Keratinocyte (primary cell): Measurements from ENCODE around the gene POLD2. TPM values are rescaled to one million over a fixed set of nuclear protein-coding genes. Genes with fewer than 3 reads are reported as not detected.

Source experiments
- DNase-seq: peaks from one replicate; pipeline ENCODE4 v3.0.0-alpha.2; 2011; ENCODE audit warnings: low read depth, missing footprints, low spot score
- FAIRE-seq: peaks from 2 replicates; lab custom pipeline; 2011; peaks lifted over from hg19 to GRCh38; lab: Jason Lieb, UNC
- H2AFZ ChIP-seq: 2 replicates; pipeline ENCODE4 v1.6.0; 2012; ENCODE audit warnings: low read length, control low read depth, inconsistent platforms; ENCODE audit not compliant: control insufficient read depth
- H3K27ac ChIP-seq: 2 replicates; pipeline ENCODE4 v1.5.1; 2011; ENCODE audit warnings: low read length; ENCODE audit not compliant: control insufficient read depth, insufficient read depth
- H3K27me3 ChIP-seq: 3 replicates; pipeline ENCODE4 v1.6.0; 2011; ENCODE audit warnings: low read length; ENCODE audit not compliant: control insufficient read depth, insufficient read depth; ENCODE audit errors: extremely low read depth
- H3K36me3 ChIP-seq, 2 experiments: 2 replicates in 1 of 2; 3 replicates in 1 of 2; pipeline ENCODE4 v1.5.1; 2011; ENCODE audit warnings: low read length in 2 of 2, mild to moderate bottlenecking in 1 of 2; ENCODE audit not compliant: control insufficient read depth in 2 of 2, insufficient read depth in 2 of 2; ENCODE audit errors: extremely low read depth in 1 of 2
- H3K4me1 ChIP-seq: 3 replicates; pipeline ENCODE4 v1.5.1; 2011; ENCODE audit warnings: low read length; ENCODE audit not compliant: control insufficient read depth, insufficient read depth; ENCODE audit errors: extremely low read depth
- H3K4me2 ChIP-seq: 3 replicates; pipeline ENCODE4 v1.6.0; 2011; ENCODE audit warnings: low read depth, low read length; ENCODE audit not compliant: control insufficient read depth, insufficient read depth; ENCODE audit errors: extremely low read depth
- H3K4me3 ChIP-seq, 3 experiments: fragments of 200-600 bp in 1 of 3; sonication (generic) in 1 of 3; 2 replicates in 2 of 3; 3 replicates in 1 of 3; pipeline ENCODE4 v1.5.1; 2011 to 2016; ENCODE audit warnings: low read length in 3 of 3, mild to moderate bottlenecking in 3 of 3, control low read depth in 2 of 3, inconsistent platforms in 1 of 3, low read depth in 1 of 3, mixed read lengths in 1 of 3, mixed run types in 1 of 3, moderate library complexity in 1 of 3; ENCODE audit not compliant: control insufficient read depth in 2 of 3, insufficient read depth in 2 of 3; ENCODE audit errors: extremely low read depth in 1 of 3
- H3K79me2 ChIP-seq: 2 replicates; pipeline ENCODE4 v1.6.0; 2012; ENCODE audit warnings: low read length; ENCODE audit not compliant: control insufficient read depth, insufficient read depth
- H3K9ac ChIP-seq: 3 replicates; pipeline ENCODE4 v1.6.0; 2011; ENCODE audit warnings: low read length; ENCODE audit not compliant: control insufficient read depth, insufficient read depth; ENCODE audit errors: extremely low read depth
- H3K9me1 ChIP-seq: 3 replicates; pipeline ENCODE4 v1.6.0; 2011; ENCODE audit warnings: low read length; ENCODE audit not compliant: control insufficient read depth, insufficient read depth; ENCODE audit errors: extremely low read depth
- H3K9me3 ChIP-seq: 2 replicates; pipeline ENCODE4 v1.5.1; 2012; ENCODE audit warnings: low read depth, low read length; ENCODE audit not compliant: control insufficient read depth
- H4K20me1 ChIP-seq: 3 replicates; pipeline ENCODE4 v1.6.0; 2011; ENCODE audit warnings: low read length; ENCODE audit not compliant: control insufficient read depth, insufficient read depth; ENCODE audit errors: extremely low read depth
- CTCF ChIP-seq, 3 experiments: IDR thresholded peaks in 1 of 3; conservative IDR thresholded peaks in 1 of 3; optimal IDR thresholded peaks in 1 of 3; 2 replicates in 2 of 3; 3 replicates in 1 of 3; pipeline versions ENCODE3 to v1.5.1; 2011; ENCODE audit warnings: low read length in 3 of 3, mild to moderate bottlenecking in 3 of 3, moderate library complexity in 2 of 3, control low read depth in 1 of 3, inconsistent platforms in 1 of 3; ENCODE audit not compliant: insufficient read depth in 2 of 3; ENCODE audit errors: extremely low read depth in 1 of 3
- EZH2 ChIP-seq: IDR thresholded peaks from one replicate; pipeline ENCODE4 v1.6.1; 2012; ENCODE audit warnings: inconsistent platforms, mild to moderate bottlenecking, low read length, moderate library complexity
- dilution Hi-C: fragments of 300-500 bp; cut with MboI; formaldehyde crosslinking; loops from one replicate; pipeline ENCODE4 v1.7.0; 2020; ENCODE audit warnings: low sequenced_read_pairs; ENCODE audit not compliant: extremely low pct_ligation_motif_present
- polyA plus RNA-seq, 5 experiments: library from polyadenylated mRNA; depleted of rRNA in 3 of 5; stranded (reverse) in 3 of 5; stranded (forward) in 1 of 5; unstranded in 1 of 5; fragments of >200 nt; gene quantifications; 1 replicate in 1 of 5; 2 replicates in 3 of 5; 3 replicates in 1 of 5; pipeline versions ENCODE4 v1.2.1 to v1.2.3, GENCODE V29; 2011 to 2012; ENCODE audit warnings: missing spikeins in 2 of 5, low read depth in 1 of 5, low replicate concordance in 1 of 5

Gene POLD2
- polyA plus RNA-seq, 1 donor (not counting 4 experiments of a cell fraction or from before 2014, with no cell fraction given): 158 TPM

- Histone ChIP-seq H3K9me1 (no peaks in the 10 kb centered on the region), H3K4me3 (no peak overlapping the region), H3K4me2 (no peak overlapping the region), H3K36me3 (no peaks in the 10 kb centered on the region), H2AFZ (no peak overlapping the region), H3K9me3 (no peaks in the 10 kb centered on the region), H3K27ac (no peak overlapping the region), H4K20me1 (no peaks in the 10 kb centered on the region), H3K79me2 (no peaks in the 10 kb centered on the region), H3K4me1 (no peaks in the 10 kb centered on the region), H3K27me3 (peaks cover 17% of the 10 kb centered on the region), H3K9ac (no peak overlapping the region)
- FAIRE-seq (no peak), DNase-seq (no peak)
- dilution Hi-C loops: no loop called here
- TF ChIP-seq EZH2 (no peak), CTCF (optimal IDR thresholded peaks at IDR 0.05 in 1 of 3, IDR thresholded peaks at IDR 0.05 in 1 of 3, conservative IDR thresholded peaks at IDR 0.05 in 1 of 3; ENCODE audit: extremely low read depth in 1 of 3, insufficient read depth in 2 of 3, low read length in 3 of 3) (no peak)
Measured at GRCh38 chr7:44150966-44151941, 27.9 kb upstream of the POLD2 start.

GRCh38 chr7:44150466-44150832, 27.1 kb upstream of the POLD2 start:
- dilution Hi-C loops: no loop called here

More at GRCh38 chr7:44150466-44150832, 27.1 kb upstream of the POLD2 start:
- Histone ChIP-seq H4K20me1 (no peaks in the 10 kb centered on the region), H3K79me2 (no peaks in the 10 kb centered on the region), H3K4me1 (peaks cover 3% of the 10 kb centered on the region), H2AFZ (no peak overlapping the region), H3K27ac (no peak overlapping the region), H3K36me3 (no peaks in the 10 kb centered on the region), H3K4me3 (no peak overlapping the region), H3K9ac (no peak overlapping the region), H3K27me3 (peaks cover 22% of the 10 kb centered on the region), H3K9me3 (no peaks in the 10 kb centered on the region), H3K9me1 (no peaks in the 10 kb centered on the region), H3K4me2 (no peak overlapping the region)
- FAIRE-seq: no peak
- DNase-seq: no peak
- TF ChIP-seq EZH2: no peak
- no peak for TF ChIP-seq CTCF (optimal IDR thresholded peaks at IDR 0.05 in 1 of 3, IDR thresholded peaks at IDR 0.05 in 1 of 3, conservative IDR thresholded peaks at IDR 0.05 in 1 of 3; ENCODE audit: extremely low read depth in 1 of 3, insufficient read depth in 2 of 3, low read length in 3 of 3)
